ENCODE measurements around the gene RHCG.

- TF ChIP-seq CTCF (IDR thresholded peaks at IDR 0.05) (no peak), REST (IDR thresholded peaks at IDR 0.05; ENCODE audit: insufficient read depth in 1 of 2, low read depth in 2 of 2, low read length in 1 of 2) (no peak), POLR2AphosphoS5 (IDR thresholded peaks at IDR 0.05; ENCODE audit: low read depth, low read length) (no peak), TCF7L2 (IDR thresholded peaks at IDR 0.05; ENCODE audit: low read depth, low read length) (no peak)
These were observed 46.0 kb upstream of the RHCG start for GRCh38 chr15:89542369-89542768.
